Cardiac muscle cell (in vitro differentiated cells and primary cell): ENCODE measurements around the gene NAALADL2. TPM values are rescaled to one million over a fixed set of nuclear protein-coding genes. Genes with fewer than 3 reads are reported as not detected.

Experiments
- DNase-seq, 2 donors: peaks; one replicate each; pipeline versions ENCODE4 v3.0.0 to v3.0.0-alpha.2; 2010 to 2017; ENCODE audit warnings: low read depth in 1 of 2, low spot score in 1 of 2
- H3K27ac ChIP-seq: fragments of 200-600 bp; sonication (generic); 2 replicates; pipeline ENCODE4 v1.5.1; 2016
- H3K27me3 ChIP-seq: fragments of 200-600 bp; sonication (generic); 2 replicates; pipeline ENCODE4 v1.6.0; 2016; ENCODE audit warnings: control low read depth
- H3K36me3 ChIP-seq: fragments of 200-600 bp; sonication (generic); 2 replicates; pipeline ENCODE4 v1.5.1; 2016; ENCODE audit warnings: control low read depth
- H3K4me1 ChIP-seq: fragments of 200-600 bp; sonication (generic); 2 replicates; pipeline ENCODE4 v1.8.1; 2017; ENCODE audit warnings: low read depth, mild to moderate bottlenecking, mixed run types
- H3K4me3 ChIP-seq: fragments of 200-600 bp; sonication (generic); 2 replicates; pipeline ENCODE4 v1.5.1; 2016; ENCODE audit warnings: mild to moderate bottlenecking
- H3K9me3 ChIP-seq: fragments of 200-600 bp; sonication (generic); 2 replicates; pipeline ENCODE4 v1.5.1; 2017; ENCODE audit warnings: low read depth, mild to moderate bottlenecking, control low read depth
- polyA plus RNA-seq: library from polyadenylated mRNA; unstranded; fragments of >200 nt; fragmentation: Nextera tagmentation; extraction: Ambion mirVana; gene quantifications from 2 replicates; pipeline ENCODE4 v1.2.1, GENCODE V29; 2016
- total RNA-seq: library from RNA; depleted of rRNA; stranded (reverse); fragments of >200 nt; gene quantifications from 2 replicates; pipeline ENCODE4 v1.2.3, GENCODE V29; 2016
- TF ChIP-seq, protein P1 (sequence below): IDR thresholded peaks from 2 replicates; pipeline ENCODE4 v1.5.1; 2012; ENCODE audit warnings: low read depth, mild to moderate bottlenecking, low read length

NAALADL2 gene
- total and polyA plus RNA-seq, 2 experiments from 2014 or later: 2.4 to 3.8 TPM

DNA sequence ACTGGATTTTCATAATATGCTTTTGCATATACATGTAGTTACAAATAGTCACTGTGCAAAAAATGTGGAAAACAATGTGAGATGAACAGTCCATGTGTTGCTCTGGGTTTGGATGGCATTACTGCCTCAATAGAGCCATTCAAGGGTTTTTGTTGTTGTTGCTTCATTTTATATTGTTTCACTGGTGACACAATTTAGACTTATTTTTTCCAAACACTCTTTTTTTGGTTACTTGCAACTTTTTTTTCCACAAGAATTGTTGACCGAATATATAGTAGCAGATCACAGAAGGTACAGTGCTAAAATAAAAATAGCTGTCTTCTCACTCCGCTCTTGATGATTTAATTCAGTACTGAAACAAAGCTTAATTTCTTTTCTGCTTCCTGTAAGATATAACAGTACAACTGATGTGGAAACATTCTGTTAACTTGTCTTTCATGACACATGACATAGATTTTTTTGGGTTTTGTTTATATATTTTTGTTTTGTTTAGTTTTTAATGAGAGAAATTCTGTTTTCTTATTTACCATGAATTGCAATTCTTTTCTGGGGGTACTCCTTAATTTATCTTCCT lies 618.6 kb downstream of the NAALADL2 start:
- no peaks in the 10 kb centered on the region for H3K9me3 ChIP-seq
- no peaks in the 10 kb centered on the region for H3K36me3 ChIP-seq
- TF ChIP-seq, protein P1, sequence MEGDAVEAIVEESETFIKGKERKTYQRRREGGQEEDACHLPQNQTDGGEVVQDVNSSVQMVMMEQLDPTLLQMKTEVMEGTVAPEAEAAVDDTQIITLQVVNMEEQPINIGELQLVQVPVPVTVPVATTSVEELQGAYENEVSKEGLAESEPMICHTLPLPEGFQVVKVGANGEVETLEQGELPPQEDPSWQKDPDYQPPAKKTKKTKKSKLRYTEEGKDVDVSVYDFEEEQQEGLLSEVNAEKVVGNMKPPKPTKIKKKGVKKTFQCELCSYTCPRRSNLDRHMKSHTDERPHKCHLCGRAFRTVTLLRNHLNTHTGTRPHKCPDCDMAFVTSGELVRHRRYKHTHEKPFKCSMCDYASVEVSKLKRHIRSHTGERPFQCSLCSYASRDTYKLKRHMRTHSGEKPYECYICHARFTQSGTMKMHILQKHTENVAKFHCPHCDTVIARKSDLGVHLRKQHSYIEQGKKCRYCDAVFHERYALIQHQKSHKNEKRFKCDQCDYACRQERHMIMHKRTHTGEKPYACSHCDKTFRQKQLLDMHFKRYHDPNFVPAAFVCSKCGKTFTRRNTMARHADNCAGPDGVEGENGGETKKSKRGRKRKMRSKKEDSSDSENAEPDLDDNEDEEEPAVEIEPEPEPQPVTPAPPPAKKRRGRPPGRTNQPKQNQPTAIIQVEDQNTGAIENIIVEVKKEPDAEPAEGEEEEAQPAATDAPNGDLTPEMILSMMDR: no peak
- H3K27me3 ChIP-seq: no peaks in the 10 kb centered on the region
- no peak overlapping the region for H3K4me3 ChIP-seq
- no peaks in the 10 kb centered on the region for H3K4me1 ChIP-seq
- H3K27ac ChIP-seq: no peak overlapping the region
- no peak for DNase-seq

DNA sequence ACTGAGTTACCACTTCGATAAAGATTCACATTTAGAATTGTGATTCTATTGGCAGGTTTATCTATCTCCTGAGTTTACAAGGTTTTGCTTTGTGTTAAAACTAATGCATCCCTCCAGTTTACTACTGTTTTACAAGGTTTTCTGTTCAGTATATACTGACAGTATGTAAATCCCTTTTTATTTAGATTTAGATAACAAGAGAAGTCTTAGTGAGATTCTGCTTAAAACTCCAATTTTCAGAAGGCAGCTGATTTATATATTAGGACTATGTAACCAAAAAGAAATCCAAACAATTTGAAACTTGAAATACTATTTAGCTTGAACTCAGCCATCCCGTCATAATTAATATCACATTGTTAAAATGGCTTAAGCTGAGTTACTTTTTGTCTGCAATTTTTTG lies 619.2 kb downstream of the NAALADL2 start:
- no peaks in the 10 kb centered on the region for H3K4me1 ChIP-seq
- no peak for DNase-seq
- no peaks in the 10 kb centered on the region for H3K27me3 ChIP-seq
- no peaks in the 10 kb centered on the region for H3K36me3 ChIP-seq
- H3K27ac ChIP-seq: no peak overlapping the region
- H3K4me3 ChIP-seq: no peak overlapping the region
- TF ChIP-seq, protein P1: no peak
- no peaks in the 10 kb centered on the region for H3K9me3 ChIP-seq

DNA sequence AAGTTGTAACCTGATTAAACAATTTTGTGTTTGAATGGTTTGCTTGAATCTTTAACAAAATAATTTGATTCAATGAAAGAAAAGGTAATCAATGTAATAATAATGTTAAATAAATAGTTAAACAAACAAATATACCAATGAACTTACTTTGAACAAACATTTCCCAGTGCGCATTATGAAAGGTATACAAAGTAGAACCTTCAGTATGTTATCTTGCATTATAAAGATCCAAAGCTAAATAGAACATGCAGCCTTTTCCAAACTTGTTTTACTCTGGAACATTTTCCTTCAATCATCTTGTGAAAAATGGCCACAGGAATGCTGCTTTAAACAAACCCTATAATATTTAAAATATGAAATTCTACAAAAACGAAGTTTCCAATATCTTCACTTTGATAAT lies 620.0 kb downstream of the NAALADL2 start:
- no peaks in the 10 kb centered on the region for H3K9me3 ChIP-seq
- no peak overlapping the region for H3K27ac ChIP-seq
- no peak overlapping the region for H3K4me3 ChIP-seq
- TF ChIP-seq, protein P1: no peak
- H3K36me3 ChIP-seq: no peaks in the 10 kb centered on the region
- no peak for DNase-seq
- no peaks in the 10 kb centered on the region for H3K27me3 ChIP-seq
- no peaks in the 10 kb centered on the region for H3K4me1 ChIP-seq

DNA sequence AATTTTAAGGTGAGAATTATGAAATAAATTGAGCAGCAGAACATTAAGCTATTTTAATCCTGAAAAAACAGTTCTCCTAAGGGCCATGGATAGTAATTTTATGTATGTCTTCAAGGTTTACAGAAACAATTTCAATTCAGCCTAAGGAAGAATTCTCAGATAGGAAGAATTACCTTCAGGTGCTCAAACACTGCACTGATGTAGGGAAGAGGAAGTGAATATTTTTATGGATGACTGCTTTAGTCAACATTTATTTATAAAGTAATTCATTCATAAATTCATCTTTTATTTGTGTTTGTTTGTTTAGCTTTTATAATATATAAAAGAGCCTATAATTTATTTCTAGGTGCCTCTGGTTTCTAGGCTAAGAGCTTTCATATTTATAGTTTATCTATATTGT lies 620.7 kb downstream of the NAALADL2 start:
- DNase-seq: no peak
- no peaks in the 10 kb centered on the region for H3K27me3 ChIP-seq
- H3K4me1 ChIP-seq: no peaks in the 10 kb centered on the region
- H3K9me3 ChIP-seq: no peaks in the 10 kb centered on the region
- no peak overlapping the region for H3K27ac ChIP-seq
- no peaks in the 10 kb centered on the region for H3K36me3 ChIP-seq
- TF ChIP-seq, protein P1: no peak
- no peak overlapping the region for H3K4me3 ChIP-seq

DNA sequence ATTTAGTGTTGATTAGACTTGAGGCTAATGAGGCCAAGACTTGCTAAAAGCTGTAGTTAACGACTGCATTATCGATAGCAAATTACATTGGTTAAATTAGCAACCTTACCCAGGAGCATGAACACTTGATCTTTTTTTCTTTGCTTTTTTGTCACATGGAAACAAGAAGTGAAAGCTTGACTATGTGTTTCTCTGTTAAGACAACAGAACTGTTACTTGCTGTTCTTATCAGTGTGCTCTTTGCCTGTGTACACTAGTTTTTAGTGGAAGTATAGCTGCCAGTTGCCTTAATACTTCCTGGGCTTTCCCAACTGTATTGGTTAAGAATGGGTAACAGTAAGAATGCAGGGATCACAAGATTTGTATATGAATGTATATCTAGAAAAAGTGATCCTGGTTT lies 625.5 kb downstream of the NAALADL2 start:
- DNase-seq: no peak
- H3K27ac ChIP-seq: no peak overlapping the region
- H3K4me3 ChIP-seq: no peak overlapping the region
- TF ChIP-seq, protein P1: no peak
- H3K9me3 ChIP-seq: no peaks in the 10 kb centered on the region
- no peaks in the 10 kb centered on the region for H3K36me3 ChIP-seq
- H3K4me1 ChIP-seq: no peaks in the 10 kb centered on the region
- H3K27me3 ChIP-seq: no peaks in the 10 kb centered on the region
